ENCODE measurements around the gene LBHD2. TPM values are rescaled to one million over a fixed set of nuclear protein-coding genes. Genes with fewer than 3 reads are reported as not detected.

LBHD2 gene
- total and polyA plus RNA-seq, 2 donors (not counting 1 experiment from before 2014, with no cell fraction given): not detected

DNA sequence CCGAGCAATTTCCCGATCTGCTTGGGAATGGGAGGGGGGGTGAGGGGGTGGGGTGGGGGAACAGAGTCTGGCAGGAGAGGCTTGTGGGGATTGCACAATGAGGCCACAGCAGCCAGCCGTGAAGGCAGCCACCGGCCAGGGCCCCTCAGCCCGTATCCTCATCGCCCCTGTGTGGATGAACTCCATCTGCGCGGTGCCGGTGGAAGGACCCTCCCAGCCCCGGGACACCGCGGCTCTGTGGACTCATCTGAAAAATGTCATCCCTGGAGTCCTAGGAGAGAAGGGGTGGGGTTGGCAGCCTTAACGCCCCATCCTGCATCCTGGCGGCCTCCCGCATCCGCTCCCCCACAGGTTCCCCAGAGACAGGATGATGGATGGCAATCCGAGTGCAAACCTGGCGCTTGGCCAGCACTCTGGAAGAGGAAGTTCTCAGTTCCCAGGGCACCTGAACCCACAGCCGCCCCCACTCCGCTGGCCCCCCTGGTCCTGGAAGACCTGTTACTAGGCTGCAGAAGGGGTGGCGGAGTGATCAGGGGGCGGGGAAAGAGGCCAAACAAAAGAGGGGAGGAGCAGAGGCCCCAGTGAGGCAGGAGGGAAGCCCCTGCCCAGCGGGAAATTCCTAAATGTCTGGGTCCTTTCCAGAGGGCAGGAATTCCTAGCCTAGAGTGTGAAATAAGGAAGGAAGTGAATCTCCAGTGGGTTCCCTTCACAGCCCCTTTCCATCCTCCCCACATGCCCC is 38.0 kb downstream of the LBHD2 start:
- ATAC-seq (ENCODE audit: low read depth): no peak
- no peaks in the 10 kb centered on the region for H3K9me3 Mint-ChIP-seq (ENCODE audit: insufficient read depth)
- WGBS (ENCODE audit: insufficient coverage): 6% methylated on average over 16 of the region's 23 CpGs

More for the DNA sequence above, 38.0 kb downstream of the LBHD2 start:
- H3K9ac ChIP-seq (ENCODE audit: low read length): no peak overlapping the region
- CTCF ChIA-PET: interaction anchor here (1.9 kb wide), 1 partner anchor 17 kb away, joined by 6 read pairs; no protein-coding TSS in a partner anchor
- H4K20me1 ChIP-seq (ENCODE audit: control insufficient read depth, insufficient read depth, low read length, poor library complexity, severe bottlenecking): no peaks in the 10 kb centered on the region
- no peak overlapping the region for H3K27ac ChIP-seq (ENCODE audit: low read length in 2 of 2)
- H3K27me3 ChIP-seq (replicated peaks in 1 of 4; ENCODE audit: control extremely low read depth in 1 of 4, control insufficient read depth in 3 of 4, insufficient read depth in 4 of 4, low read length in 3 of 4): peaks cover 0 to 36% (median 17%) of the 10 kb centered on the region in 4 experiments
- H3K9me3 ChIP-seq (ENCODE audit: control extremely low read depth in 1 of 3, control insufficient read depth in 2 of 3, insufficient read depth in 1 of 3, low read length in 2 of 3): peaks cover 0 to 18% (median 0%) of the 10 kb centered on the region in 3 donors
- peak overlapping the region; percentile 66 for H3K4me3 Mint-ChIP-seq
- intact Hi-C loops (cut with micrococcal nuclease): no loop called here
- no peaks in the 10 kb centered on the region for H3K36me3 ChIP-seq (replicated peaks in 1 of 2; ENCODE audit: control extremely low read depth in 1 of 2, control insufficient read depth in 1 of 2, extremely low read depth in 1 of 2, insufficient read depth in 2 of 2, low read length in 1 of 2)
- H2AFZ ChIP-seq (ENCODE audit: insufficient read depth, low read depth, low read length, poor library complexity, severe bottlenecking): no peak overlapping the region
- peak; percentile 39 for DNase-seq
- H3K79me2 ChIP-seq (ENCODE audit: control insufficient read depth, insufficient read depth, low read length): no peaks in the 10 kb centered on the region
- peak overlapping the region; percentile 85 for H3K4me2 ChIP-seq (replicated peaks; ENCODE audit: low read depth, low read length, poor library complexity, severe bottlenecking)
- peaks cover 13% of the 10 kb centered on the region for H3K27me3 Mint-ChIP-seq
- no peak overlapping the region for H3K4me3 ChIP-seq (ENCODE audit: control extremely low read depth in 1 of 5, extremely low read depth in 1 of 5, insufficient read depth in 1 of 5, low read depth in 2 of 5, low read length in 4 of 5)
- POLR2A ChIA-PET: no interaction called here
- TF ChIP-seq EZH2 (IDR thresholded peaks at IDR 0.05; ENCODE audit: borderline replicate concordance, insufficient read depth, low read depth, low read length, poor library complexity, severe bottlenecking): no peak
- TF ChIP-seq CTCF (IDR thresholded peaks at IDR 0.05): no peak
- no peak overlapping the region for H3K27ac Mint-ChIP-seq
- H3K4me1 Mint-ChIP-seq: peaks cover 15% of the 10 kb centered on the region
- H3K4me1 ChIP-seq (ENCODE audit: control insufficient read depth in 2 of 2, insufficient read depth in 2 of 2, low read length in 2 of 2): peaks cover 23% of the 10 kb centered on the region in 2 donors
